LNCaP clone FGC (cell line): ENCODE measurements around the gene ZBED4.

ENCODE experiments used
- DNase-seq: peaks from one replicate; pipeline ENCODE4 v3.0.0-alpha.2; 2011; ENCODE audit warnings: low read depth
- H3K4me3 ChIP-seq: 2 replicates; pipeline ENCODE4 v1.5.1; 2011; ENCODE audit warnings: mild to moderate bottlenecking, low read depth, low read length, control low read depth
- TF ChIP-seq, protein P1 (sequence below): IDR thresholded peaks from 2 replicates; pipeline ENCODE4 v1.5.1; 2012; ENCODE audit warnings: mild to moderate bottlenecking; ENCODE audit not compliant: control insufficient read depth, insufficient read depth; ENCODE audit errors: extremely low read depth

The ZBED4 gene

DNA sequence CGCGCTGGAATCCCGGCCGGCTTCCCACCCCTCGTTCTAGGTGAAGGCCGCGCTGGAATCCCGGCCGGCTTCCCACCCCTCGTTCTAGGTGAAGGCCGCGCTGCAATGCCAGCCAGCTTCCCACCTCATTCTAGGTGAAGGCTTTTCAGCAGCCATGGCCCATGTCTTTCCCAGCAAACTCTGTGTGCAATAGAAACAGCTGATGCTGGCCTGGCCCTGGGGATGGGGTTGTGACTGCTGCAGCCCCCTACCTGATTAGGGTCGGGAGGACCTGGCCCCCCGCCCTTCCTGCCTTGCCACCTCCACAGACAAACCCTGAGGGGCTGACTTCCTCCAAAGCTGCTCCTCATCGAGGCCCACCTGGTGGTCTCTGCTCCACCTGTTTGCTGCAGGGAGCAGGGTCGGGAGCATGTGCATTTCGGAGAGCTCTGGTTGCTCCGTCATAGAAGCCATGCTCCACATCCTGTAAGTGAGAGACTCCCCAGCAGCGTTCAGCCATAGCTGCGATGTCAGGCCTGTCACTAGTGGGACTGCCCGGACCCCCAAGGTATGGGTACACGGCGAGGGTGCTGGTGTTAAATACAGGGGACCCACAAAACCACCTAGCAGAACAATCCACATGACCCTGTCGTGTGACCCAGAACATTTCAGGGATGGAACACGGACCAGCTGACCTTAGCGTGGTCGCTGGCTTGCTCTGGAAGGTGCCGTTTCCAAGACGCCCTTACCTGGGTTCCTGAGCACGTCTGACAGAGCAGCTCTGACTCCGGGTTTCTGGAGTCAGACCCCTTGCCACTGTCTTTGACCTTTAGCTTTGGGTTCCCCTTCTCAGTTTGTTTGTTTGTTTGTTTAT lies 3.3 kb downstream of the ZBED4 start:
- TF ChIP-seq, protein P1, sequence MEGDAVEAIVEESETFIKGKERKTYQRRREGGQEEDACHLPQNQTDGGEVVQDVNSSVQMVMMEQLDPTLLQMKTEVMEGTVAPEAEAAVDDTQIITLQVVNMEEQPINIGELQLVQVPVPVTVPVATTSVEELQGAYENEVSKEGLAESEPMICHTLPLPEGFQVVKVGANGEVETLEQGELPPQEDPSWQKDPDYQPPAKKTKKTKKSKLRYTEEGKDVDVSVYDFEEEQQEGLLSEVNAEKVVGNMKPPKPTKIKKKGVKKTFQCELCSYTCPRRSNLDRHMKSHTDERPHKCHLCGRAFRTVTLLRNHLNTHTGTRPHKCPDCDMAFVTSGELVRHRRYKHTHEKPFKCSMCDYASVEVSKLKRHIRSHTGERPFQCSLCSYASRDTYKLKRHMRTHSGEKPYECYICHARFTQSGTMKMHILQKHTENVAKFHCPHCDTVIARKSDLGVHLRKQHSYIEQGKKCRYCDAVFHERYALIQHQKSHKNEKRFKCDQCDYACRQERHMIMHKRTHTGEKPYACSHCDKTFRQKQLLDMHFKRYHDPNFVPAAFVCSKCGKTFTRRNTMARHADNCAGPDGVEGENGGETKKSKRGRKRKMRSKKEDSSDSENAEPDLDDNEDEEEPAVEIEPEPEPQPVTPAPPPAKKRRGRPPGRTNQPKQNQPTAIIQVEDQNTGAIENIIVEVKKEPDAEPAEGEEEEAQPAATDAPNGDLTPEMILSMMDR: no peak
- no peak for DNase-seq
- no peak overlapping the region for H3K4me3 ChIP-seq

DNA sequence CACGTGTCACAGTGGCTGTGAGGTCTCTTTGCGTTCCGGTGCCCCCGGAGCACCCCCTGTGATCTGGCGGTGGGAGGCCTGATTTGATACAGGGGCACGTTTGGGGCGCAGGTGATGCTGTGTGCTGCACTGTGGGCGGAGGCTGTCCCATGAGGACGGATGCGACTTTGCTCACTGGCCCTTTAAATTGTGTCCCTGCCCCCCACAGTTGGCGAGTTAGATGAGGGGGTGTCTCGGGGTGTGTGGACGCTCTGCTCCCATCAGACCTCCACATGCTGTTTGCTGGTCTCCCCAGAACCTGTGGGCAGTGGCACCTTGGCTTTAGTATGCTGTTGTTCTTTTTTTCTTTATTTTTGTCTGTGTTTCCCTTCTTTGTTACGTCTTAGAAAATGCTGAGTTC lies 5.2 kb downstream of the ZBED4 start:
- TF ChIP-seq, protein P1: no peak
- no peak overlapping the region for H3K4me3 ChIP-seq
- no peak for DNase-seq

DNA sequence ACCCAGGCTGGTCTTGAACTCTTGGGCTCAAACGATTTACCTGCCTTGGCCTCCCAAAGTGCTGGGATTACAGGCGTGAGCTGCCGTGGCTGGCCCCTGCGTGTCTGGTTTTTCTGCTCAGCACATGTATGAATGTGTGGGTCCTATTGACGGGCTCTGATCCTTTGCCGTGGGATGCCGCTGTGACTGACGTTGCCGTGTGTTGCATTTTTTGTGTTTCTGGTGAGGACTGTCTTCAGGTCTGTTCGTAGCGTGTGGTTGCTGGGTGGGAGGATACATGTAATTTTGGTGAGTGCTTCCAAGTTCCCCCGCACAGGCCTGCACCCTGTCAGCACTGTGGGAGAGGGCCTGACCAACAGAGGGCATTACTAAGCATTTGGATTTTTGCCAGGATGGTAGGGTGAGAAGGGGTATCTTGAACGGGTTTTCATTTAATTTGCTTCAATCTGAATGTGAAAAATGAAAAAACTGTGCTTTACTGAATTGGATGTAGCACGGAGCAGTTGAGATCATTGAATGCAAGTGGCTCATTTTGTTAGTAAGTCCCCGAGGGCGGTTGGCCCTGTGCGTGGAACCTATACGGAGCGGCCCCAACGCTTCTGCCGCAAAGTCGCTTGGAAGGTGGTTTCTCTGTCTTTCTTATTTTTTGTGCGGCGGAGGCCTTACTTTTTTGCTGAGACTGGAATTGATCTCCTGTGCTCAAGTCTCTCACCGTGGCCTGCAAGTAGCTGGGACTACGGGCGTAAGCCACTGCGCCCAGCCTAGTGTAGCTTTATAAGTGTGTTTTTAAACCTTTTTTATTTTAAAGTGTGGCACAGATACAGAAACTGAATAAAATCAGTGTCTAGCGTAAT lies 8.2 kb downstream of the ZBED4 start:
- H3K4me3 ChIP-seq: no peak overlapping the region
- TF ChIP-seq, protein P1: no peak
- no peak for DNase-seq

DNA sequence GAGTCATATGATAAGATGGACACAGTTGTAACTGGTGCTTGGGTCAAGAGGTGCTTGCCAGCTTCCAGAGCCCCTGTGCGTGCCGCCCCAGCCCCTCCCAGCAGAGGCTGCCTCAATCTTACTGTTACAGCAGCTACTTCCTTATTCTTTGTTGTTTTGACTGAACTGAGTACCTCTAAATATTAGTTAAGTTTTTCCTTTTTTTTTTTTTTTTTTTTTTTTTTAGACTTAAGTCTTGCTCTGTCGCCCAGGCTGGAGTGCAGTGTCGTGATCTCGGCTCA lies 8.8 kb downstream of the ZBED4 start:
- DNase-seq: no peak
- no peak overlapping the region for H3K4me3 ChIP-seq
- TF ChIP-seq, protein P1: no peak

DNA sequence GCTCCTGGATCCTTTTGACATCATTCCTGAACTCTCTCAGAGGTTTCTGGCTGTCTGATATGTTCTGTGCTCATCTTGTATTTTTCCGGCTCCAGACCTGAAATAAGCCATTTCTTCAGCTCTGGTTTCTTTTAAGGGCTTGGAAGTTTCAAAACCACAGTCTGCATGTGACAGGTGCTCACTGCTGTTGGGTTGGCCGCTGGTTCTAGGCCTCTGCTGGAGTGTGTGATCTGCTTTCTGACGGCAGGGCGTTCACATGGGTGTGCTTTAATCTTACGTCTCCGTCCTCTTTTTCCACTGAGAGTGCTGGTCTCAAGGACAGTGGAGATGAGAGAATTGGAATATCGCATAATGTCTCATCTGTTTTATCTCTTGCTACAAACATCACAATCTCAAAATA lies 10.3 kb downstream of the ZBED4 start:
- TF ChIP-seq, protein P1: no peak
- no peak for DNase-seq
- no peak overlapping the region for H3K4me3 ChIP-seq

DNA sequence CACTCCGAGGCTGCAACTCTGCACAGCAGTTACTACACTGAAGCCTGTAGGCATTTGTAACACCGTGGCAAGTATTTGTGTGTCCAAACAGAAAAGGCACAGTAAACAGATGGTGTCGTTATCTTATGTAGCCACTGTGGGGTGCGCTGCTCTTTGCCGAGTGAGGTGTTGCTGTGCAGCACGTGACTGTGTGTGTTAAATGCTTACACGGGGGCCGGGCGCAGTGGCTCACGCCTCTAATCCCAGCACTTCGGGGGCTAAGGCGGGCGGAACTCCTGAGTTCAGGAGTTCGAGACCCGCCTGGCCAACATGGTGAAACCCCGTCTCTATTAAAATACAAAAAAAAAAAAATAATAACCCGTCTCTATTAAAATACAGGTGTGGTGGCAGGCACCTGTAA lies 11.5 kb downstream of the ZBED4 start:
- TF ChIP-seq, protein P1: no peak
- H3K4me3 ChIP-seq: no peak overlapping the region
- DNase-seq: no peak

DNA sequence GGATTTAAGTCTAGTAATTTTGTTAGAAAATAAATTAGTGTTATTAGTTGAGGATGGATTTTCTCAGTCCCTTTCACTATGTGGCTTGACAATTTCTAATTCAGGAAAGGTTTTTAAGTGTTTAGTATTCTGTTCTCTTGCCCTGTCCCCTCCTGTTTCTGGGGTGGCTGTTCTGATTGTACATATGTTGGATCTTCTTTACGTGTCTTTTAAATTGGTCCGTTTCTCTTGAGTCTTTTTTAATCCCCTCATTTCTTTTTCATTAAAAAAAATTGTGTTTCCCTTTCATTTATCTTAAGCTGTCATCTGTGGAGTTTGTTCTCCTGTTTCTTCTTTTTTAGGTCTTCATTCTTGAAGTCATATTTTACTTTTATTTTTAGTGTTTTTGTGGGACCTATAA lies 12.5 kb downstream of the ZBED4 start:
- DNase-seq: no peak
- H3K4me3 ChIP-seq: no peak overlapping the region
- TF ChIP-seq, protein P1: no peak
